Glomerular endothelial cell (primary cell): Measurements from ENCODE around the gene SHROOM3. TPM values are rescaled to one million over a fixed set of nuclear protein-coding genes. Genes with fewer than 3 reads are reported as not detected.

Source experiments
- DNase-seq: peaks from one replicate; pipeline ENCODE4 v3.0.0-alpha.2; 2011; ENCODE audit warnings: low read depth, low spot score; ENCODE audit errors: extremely low read depth
- total RNA-seq: library from RNA; depleted of rRNA; stranded (reverse); fragments of >200 nt; gene quantifications from 2 replicates; pipeline ENCODE4 v1.2.3, GENCODE V29; 2015

The SHROOM3 gene
- total RNA-seq, 1 donor from 2014 or later = 3.8 TPM

DNA sequence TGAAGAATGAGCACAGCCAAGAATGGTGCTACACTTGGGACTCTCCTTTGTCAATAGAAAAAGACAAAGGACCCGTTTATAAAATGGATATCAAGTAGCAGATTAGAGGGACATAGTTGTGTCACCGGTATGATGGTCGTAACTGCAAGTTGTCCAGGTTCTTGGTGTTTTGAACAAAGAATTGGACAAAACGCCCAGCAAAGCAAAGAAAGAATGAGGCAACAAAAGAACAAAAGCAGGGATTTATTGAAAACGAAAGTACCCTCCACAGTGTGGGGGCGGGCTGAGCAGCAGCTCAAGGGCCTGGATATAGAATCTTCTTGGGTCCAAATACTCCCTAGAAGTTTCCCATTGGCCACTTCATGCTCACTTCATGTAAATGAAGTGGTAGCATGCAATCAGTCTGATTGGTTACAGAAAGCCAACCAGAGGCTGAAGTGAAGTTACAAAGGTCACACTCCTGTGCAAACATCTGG, 54.7 kb downstream of the SHROOM3 start:
- DNase-seq = no peak

DNA sequence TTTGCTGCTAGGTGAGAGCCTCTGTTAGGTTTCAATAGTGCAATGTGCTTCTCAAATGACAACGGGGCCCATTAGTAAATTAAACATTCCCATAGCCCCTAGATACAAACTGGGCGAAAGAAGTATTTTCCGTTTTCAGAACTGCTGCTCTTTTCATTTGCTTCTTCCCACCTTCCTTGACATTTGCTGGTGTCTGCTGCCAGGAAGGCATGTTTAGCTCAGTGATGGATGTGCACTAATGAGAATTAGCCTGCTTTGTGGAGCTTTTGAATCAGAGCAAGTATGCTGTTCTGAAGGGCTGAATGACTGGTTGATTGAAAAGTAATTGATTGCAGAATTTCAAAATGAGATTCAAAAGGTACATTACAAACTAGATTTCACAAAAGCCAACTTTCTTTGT, 57.0 kb downstream of the SHROOM3 start:
- DNase-seq = no peak

DNA sequence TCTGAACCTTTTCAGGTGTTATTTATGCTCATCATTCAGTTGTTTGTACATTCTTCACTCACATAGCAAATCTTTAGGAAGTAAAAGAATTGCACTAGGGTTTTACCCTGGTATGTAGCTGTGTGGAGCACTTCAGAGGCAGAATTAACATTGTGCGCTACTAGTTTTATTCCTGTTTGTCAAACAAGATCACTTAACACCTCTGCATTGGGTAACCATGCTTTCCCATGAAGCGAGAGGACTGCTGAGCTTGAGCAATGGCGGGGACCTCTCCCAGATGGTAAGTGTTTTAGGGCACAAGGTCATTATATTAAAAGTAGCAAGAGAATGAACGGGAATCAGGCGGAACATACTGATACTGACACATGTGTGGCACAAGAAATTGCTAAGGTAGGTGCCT, 59.2 kb downstream of the SHROOM3 start:
- no peak for DNase-seq

DNA sequence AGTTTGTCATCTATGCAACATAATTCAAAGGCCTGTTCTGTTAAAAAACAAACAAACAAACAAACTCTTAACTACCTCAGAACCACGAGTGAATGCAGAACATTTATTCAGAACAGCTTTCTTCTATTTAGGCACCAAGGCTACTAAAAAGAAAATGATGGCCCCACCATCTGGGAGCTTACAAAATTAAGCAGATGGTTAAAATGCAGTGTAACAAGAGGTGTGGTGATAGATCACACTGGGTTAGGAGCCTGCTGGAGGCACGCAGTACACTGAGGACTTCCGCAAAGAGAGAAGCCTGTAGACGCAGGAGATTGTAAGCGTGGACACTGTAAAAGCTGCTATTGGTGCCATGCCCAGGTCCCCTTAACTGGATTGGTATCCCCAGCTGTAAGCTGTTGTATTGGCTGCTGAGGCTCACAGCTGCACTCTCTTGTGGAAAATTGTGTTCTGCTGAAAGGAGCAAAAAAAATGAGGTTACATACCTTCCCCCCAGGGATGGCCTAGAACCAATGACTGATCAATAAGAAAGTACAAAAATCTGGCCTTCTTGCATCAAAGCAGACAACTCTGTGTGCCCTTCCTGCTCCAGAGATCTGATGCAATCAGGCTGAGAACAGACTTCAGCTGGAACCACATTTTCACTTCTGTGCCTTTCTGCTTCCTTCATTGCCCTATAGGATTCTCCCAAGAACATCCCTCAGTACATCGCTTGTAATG, 60.0 kb downstream of the SHROOM3 start:
- no peak for DNase-seq

DNA sequence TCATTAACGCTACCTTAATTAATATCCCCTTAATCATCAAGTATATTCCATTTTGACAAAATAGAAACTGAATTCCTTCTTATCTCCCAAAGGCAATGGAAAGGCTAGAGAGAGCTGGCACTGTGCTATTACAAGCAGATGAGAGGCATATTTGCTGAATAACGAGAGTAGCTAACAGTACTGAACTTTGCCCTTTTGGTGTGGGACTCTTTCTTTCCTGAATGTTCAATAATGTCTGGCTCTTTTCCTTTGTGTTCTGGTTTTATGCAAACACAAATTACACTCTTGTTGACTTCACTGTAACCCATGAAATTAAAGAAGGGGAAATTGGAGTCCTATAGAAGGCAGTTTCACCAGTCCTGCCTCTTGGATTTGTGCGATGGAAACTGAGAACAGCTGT, 63.5 kb downstream of the SHROOM3 start:
- DNase-seq = no peak

DNA sequence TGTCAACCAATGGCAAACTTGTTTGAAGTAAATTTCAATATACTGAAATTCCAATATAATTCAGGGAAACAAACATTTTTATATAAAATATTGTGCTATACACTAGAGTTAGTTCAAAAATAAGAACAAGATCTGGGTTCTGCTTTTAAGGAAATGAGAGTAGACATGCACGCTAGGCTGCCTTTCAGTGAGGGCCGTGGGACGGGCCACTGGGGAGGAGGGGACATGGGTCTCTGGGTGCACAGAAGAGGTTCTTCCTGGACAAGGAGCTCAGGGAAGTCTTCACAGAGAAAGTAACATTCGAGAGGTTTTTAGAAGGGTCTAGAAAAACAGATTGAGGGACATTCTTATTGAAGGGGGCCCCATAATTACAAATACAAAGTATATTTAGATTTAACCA, 64.4 kb downstream of the SHROOM3 start:
- no peak for DNase-seq

DNA sequence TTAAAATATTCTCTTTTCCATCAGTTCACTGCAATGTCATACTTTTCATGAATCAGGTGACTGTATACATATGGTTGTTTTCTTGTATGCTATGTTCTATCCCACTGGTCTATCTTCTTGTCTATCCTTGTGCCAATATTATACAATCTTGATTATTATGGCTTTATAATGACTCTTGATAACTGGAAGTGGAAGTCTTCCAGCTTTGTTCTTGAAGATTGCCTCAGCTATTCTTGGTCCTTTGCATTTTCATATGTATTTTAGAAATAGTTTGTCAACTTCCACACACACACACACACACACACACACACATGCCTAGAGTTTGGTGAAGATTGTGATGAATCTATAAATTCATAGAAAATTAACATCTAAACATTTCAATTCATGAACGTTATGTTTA, 67.9 kb downstream of the SHROOM3 start:
- DNase-seq = no peak

DNA sequence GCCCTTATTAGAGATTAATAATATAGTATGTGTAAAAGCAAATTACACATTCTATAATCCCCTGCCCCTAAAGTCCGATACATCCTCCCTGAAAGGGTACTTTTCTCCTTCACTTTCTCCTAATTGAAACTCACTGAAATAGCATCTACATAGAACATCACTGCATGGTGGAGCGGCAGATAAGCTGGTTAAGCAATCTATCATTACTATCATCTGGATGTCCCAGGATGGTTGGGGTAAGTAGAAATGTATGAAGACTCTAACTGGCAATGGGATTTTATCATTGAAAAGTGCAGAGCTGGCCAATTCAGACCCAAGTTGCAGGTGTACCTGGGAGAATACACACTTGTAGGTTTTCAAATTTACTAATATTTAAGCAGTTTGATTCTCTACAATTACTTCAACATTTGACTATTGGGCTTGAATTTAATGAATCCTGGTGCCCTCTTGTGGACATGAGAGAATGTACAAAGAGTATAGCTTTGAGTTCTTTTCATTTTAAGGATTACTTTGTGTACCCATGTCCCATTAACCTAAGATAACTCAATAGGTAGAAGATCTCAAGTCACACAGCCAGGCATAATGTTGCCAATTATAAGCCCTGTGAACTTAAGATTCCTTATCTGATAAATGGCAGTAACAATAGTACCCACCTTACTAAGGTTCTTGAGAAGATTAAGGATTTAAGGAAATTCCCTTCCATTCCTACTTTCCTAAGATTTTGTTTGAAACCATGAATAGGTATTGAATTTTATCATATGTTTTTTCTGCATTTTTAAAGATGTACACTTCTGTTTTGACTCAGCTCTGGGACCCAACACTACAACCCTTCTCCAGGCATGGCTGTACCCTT, 69.8 kb downstream of the SHROOM3 start:
- DNase-seq = peak; percentile 33

DNA sequence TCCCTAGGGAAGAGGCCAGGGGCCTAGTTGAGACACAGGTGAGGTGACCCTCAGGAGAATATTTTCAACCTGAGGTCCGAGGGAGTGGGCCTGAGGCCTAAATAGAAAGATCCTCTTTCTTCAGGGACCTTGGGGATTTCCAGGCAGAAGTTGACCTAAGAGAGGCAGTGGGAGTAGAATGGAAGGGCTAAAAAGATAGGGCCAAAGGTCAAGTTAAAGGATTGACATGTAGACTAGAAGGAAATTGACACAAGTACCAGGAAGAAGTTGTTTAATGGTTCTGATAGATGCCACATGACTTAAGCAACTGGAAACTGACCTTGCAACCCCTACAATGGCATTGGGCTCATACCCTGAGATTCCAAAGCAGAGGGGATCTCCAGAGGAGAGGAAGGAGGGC, 76.9 kb downstream of the SHROOM3 start:
- no peak for DNase-seq

DNA sequence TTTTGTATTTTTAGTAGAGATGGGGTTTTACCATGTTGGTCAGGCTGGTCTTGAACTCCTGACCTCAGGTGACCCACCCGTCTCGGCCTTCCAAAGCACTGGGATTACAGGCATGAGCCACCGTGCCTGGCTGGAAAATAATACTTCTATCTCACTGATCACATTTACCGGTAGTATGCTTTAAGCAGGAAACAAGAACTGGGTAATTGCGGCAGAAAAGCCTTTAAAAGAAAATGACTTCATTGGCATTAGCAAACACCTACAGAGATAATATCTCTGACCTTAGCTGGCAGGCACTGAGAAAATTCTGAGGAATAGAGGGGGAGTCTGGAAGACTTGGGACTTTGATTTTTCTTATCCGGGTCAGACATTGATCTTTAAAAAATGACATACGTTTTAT, 78.5 kb downstream of the SHROOM3 start:
- no peak for DNase-seq

DNA sequence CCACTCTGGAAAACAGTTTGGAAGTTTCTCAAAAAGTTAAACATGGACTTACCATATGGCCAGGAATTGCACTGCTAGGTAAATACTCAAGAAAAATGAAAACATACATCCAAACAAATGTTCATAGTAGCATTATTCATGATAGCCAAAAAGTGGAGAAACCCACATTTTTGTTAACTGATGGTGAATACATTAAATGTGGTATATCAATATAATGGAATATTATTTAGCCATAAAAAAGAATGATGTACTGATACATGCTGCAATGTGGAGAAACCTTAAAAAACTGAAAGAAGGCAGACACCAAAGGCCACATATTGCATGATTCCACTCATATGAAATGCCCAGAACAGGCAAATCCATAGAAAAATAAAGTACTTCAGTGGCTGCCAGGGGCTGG, 79.1 kb downstream of the SHROOM3 start:
- no peak for DNase-seq

DNA sequence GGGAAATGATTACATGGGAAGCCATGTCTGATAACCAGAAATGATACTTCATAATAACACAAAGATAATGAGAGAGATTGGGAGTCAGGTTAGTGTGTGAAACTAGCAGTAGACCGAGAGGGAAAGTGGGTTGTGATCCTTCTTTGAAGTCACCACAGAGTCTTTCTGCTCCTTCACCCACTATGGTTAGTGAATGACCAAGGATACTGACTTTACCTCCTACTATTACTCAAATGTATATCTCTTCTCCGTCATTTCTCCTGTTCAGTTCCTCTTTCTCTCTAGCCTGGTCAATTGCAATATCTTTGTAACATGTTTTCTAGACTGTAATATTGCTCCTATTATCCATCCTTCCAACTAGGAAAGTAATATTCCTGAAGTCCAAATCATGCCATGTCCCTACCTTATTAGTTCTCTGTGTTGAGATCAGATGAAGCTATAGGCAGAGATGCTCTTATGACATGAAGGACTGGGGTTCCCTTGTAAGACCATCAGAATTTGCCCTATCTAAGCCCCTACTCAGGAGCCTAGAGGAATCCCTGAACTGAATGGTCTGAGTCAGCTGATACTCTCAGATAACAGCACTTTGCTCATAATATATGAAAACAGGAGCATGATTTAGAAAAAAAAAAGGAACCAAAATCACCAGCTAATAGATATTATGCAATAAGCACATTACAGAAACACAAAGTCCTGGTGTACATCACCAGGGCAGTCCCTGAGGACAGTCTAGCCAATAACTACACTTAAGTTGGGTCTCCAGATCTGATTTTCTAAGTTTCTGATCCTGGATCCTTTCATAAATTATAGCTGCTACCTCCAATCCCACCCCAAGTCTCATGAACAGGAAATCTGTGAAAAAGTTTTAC, 81.2 kb downstream of the SHROOM3 start:
- DNase-seq = no peak

DNA sequence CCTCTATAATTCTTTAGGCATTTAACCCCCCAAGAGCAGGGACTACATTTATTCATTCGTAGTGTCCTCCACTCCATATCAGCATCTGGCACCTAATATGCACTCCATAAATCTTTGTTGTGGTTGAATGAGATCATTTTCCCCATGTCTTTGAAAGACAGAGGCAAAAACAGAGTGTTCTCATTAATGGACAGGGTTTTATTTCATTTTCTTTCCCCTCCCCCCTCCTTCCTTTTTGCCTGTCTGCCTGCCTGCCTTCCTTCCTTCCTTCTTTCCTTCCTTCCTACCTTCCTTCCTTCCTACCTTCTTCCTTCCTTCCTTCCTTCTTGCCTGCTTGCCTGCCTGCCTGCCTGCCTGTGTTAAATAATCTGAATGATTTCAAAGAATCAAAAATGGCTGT, 83.2 kb downstream of the SHROOM3 start:
- DNase-seq = no peak

DNA sequence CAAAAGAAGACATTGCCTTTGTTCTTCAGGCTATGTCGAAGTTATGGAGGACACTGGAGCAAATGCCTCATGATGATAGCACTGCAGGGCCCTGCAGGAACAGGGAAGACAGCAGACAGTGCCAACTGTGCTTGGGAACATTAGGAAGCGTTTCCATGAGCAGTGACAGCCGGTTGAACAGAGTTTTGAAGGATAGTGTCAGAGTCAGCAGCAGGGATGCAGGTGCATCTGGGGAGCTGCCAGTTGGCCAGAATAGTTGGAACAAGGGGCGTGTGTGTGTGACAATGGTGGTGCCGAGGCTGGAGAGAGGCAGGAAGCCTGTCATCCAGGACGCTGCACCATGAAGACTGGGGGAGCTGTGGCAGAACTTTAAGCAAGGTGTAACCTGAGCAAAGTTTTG, 88.6 kb downstream of the SHROOM3 start:
- DNase-seq = no peak

DNA sequence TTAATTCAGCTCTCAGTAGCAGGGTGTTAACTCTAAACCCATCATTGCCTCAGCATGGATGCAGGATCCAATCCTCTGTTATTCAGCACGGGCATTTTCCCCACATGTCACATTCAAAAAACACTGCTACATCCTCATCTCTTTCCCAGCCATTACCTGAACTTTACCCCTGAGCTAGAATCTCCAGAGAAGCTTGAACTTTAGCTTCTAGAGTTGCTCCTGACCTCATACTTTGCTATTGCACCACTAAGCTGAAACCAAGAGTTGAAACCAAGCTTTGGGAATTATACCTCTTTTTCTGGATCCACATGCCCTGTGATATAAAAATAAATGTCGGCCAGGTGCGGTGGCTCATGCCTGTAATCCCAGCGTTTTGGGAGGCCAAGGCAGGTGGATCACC, 90.7 kb downstream of the SHROOM3 start:
- no peak for DNase-seq

DNA sequence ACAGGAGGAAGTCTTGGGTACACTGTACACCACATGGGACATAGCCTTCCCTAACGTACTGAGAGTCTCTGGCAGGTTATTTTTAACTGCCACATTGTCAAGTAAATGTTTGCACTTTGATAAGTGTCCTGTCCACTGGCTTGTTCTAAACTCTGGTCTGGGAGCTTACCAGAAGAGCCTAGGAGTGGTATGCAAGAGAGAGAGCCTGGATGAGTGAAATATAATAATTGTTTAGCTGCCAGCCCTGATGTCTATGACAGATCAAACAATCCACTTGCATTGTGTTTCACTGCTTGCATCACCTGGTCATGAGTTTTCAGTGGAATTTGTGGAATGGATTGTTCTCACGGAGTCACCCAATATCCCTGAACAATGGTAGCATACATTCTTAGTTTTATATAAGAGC, 91.6 kb downstream of the SHROOM3 start:
- DNase-seq = no peak

DNA sequence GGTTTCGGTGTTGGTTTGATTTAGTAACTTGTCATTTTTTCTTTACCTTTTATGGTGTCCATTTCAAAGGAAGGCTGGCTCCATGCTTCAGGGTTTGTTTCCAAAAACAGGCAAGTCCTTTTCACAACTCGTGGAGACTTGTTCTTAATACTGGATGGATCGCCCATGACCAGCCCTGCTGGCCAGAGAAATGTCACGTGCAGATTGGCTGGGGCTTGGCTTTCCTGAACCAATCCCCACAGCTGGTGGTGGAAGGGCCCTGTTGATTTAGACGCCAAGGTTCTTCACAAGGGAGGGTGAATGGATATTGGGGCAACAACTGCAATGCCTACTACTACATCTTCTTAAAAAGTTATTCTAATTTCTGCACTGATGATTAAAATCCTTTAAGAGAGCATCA, 92.6 kb downstream of the SHROOM3 start:
- DNase-seq = no peak

DNA sequence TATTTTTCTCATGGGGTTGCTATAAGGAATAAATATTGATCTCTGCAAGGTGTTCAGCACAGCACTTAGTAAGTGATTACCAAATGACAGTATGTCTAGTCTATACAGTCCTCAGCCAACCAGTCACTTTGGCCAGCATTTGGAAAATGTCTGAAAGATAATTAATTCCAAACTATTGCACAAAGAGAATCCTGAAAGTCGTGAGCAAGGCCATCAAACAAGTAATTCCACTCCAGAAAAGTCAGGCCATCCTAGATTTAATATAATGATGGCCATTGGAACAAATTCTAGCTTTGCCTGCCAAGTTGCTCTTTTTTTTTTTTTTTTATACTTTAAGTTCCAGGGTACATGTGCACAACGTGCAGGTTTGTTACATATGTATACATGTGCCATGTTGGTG, 96.6 kb downstream of the SHROOM3 start:
- DNase-seq = no peak

DNA sequence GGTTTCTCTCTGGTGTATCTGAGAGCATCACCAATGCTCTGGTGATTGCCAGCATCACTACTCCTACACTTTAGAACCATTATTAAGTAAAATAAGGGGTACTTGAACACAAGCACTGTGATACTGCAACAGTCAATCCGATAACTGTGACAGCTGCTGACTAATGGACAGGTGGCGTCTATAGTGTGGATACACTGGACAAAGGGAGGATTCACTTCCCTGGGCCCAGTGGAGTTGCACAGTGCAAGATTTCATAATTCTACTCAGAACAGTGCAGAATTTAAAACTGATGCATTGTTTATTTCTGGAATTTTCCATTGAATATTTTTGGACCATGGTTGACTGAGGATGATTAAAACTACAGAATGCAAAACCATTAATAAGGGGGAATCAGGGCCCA, 97.8 kb downstream of the SHROOM3 start:
- DNase-seq = no peak

DNA sequence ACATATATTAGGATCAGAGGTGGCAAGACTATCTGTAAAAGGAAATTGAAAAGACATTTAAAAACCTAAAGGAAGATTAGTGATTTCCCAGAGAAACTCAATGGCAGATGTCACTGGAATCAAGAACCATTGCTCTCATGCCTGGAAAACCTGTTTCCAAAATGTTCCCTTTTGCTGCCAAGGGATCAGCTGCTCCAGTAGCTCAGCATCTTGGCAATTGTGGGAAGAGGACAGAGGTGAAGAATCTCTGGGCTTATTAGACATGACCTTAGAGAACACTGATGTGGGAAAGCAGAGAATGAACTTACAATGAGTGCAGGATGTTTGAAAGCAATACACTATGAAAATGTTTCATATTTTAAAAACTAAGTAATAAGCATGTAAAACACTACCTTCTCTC, 98.3 kb downstream of the SHROOM3 start:
- DNase-seq = no peak
